Measurements from ENCODE around the gene PGAP1.

The PGAP1 gene

DNA sequence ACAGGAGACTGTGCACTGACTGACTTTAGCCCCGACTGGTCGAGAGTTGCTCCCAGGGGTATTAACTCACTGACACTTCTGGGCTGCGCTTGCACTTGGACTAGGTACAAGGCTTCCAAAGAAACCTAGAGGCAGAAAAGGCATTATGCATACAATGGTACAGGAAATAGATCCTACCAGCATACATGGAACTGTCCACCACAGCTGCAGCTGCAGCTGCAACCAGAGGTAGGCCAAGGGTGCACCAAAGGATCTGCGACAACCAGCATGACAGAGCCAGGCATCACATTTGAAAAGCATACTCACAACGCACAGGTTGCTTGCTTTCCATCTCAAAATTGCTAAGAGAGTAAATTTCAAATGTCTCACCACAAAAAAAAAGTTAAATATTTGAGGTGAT is 22.6 kb upstream of the PGAP1 start:
- Histone ChIP-seq H3K36me3 (ENCODE audit: insufficient read depth, low read length) (no peaks in the 10 kb centered on the region), H3K79me2 (ENCODE audit: insufficient read depth, low read length) (no peaks in the 10 kb centered on the region), H3K27me3 (ENCODE audit: insufficient read depth, low read length, poor library complexity) (no peaks in the 10 kb centered on the region), H3K27ac (ENCODE audit: low read length) (no peak overlapping the region), H4K20me1 (ENCODE audit: insufficient read depth, low read length) (no peaks in the 10 kb centered on the region), H3K9me3 (ENCODE audit: insufficient read depth, low read length, severe bottlenecking) (no peaks in the 10 kb centered on the region), H2AFZ (ENCODE audit: low read depth, low read length) (no peak overlapping the region), H3K4me1 (ENCODE audit: insufficient read depth, low read length) (peaks cover 4% of the 10 kb centered on the region; the same call in 1 of the 2 replicates), H3K4me3 (ENCODE audit: low read depth in 1 of 2, low read length in 2 of 2) (no peak overlapping the region), H3K9ac (ENCODE audit: low read depth, low read length) (no peak overlapping the region), H3K4me2 (ENCODE audit: insufficient read depth, low read length) (no peak overlapping the region)
- TF ChIP-seq EZH2 (IDR thresholded peaks at IDR 0.05; ENCODE audit: borderline replicate concordance, low read depth, low read length, severe bottlenecking) (no peak), CTCF (IDR thresholded peaks at IDR 0.05; ENCODE audit: borderline replicate concordance, extremely low read depth, low read length, poor library complexity, severe bottlenecking) (no peak)
- DNase-seq (peak; percentile 43), ATAC-seq (ENCODE audit: insufficient read depth, low read depth) (peak; percentile 82)

GRCh38 chr2:196944570-196944969 is 18.1 kb upstream of the PGAP1 start:
- H4K20me1 ChIP-seq (ENCODE audit: insufficient read depth, low read length), result no peaks in the 10 kb centered on the region
- ATAC-seq (ENCODE audit: insufficient read depth, low read depth), result peak; percentile 36; the same call in 1 of the 3 replicates
- TF ChIP-seq EZH2 (IDR thresholded peaks at IDR 0.05; ENCODE audit: borderline replicate concordance, low read depth, low read length, severe bottlenecking), result no peak
- no peak for TF ChIP-seq CTCF (IDR thresholded peaks at IDR 0.05; ENCODE audit: borderline replicate concordance, extremely low read depth, low read length, poor library complexity, severe bottlenecking)
- H3K79me2 ChIP-seq (ENCODE audit: insufficient read depth, low read length), result no peaks in the 10 kb centered on the region
- H3K4me1 ChIP-seq (ENCODE audit: insufficient read depth, low read length), result peaks cover 6% of the 10 kb centered on the region
- no peak overlapping the region for H3K9ac ChIP-seq (ENCODE audit: low read depth, low read length)
- no peaks in the 10 kb centered on the region for H3K9me3 ChIP-seq (ENCODE audit: insufficient read depth, low read length, severe bottlenecking)
- no peaks in the 10 kb centered on the region for H3K36me3 ChIP-seq (ENCODE audit: insufficient read depth, low read length)
- H3K27ac ChIP-seq (ENCODE audit: low read length), result no peak overlapping the region
- H2AFZ ChIP-seq (ENCODE audit: low read depth, low read length), result no peak overlapping the region
- H3K27me3 ChIP-seq (ENCODE audit: insufficient read depth, low read length, poor library complexity), result no peaks in the 10 kb centered on the region
- no peak overlapping the region for H3K4me3 ChIP-seq (ENCODE audit: low read depth in 1 of 2, low read length in 2 of 2)
- no peak for DNase-seq
- no peak overlapping the region for H3K4me2 ChIP-seq (ENCODE audit: insufficient read depth, low read length)

DNA sequence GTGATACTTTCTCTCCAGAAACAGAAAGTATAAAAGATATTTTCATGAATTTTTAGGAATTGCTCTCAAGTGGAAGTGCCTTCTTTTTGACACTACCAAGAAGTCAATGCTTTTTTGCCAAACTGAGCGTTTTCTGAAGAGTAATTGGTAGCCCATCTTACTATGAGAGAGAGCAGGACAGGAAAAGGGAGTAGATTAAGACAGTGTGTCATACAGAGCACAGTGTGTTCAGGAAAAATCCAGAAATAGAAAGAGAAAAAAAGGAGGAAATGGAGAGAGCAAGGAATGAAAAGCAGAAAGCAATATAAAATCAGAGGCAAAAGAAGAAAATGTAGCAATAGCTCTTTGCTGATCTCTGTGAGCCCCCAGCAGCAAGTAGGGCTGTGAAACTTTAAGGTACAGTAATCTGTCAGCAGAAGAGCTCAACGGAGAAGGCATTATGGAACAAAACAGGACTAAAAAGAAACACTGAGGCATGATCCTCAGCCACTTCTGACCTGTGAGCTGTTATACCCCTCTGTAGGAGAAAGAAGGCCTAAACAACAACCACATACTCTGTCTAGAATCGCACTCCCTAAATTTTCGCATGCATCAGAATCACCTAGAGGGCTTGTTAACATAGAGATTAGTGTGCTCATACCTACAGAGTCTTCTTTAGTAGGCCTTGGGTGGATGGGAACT is 15.0 kb upstream of the PGAP1 start:
- Histone ChIP-seq H3K4me3 (ENCODE audit: low read depth in 1 of 2, low read length in 2 of 2) (no peak overlapping the region), H3K79me2 (ENCODE audit: insufficient read depth, low read length) (no peaks in the 10 kb centered on the region), H3K4me2 (ENCODE audit: insufficient read depth, low read length) (no peak overlapping the region), H3K4me1 (ENCODE audit: insufficient read depth, low read length) (peaks cover 9% of the 10 kb centered on the region), H3K36me3 (ENCODE audit: insufficient read depth, low read length) (no peaks in the 10 kb centered on the region), H4K20me1 (ENCODE audit: insufficient read depth, low read length) (no peaks in the 10 kb centered on the region), H3K27me3 (ENCODE audit: insufficient read depth, low read length, poor library complexity) (no peaks in the 10 kb centered on the region), H3K9ac (ENCODE audit: low read depth, low read length) (no peak overlapping the region), H3K27ac (ENCODE audit: low read length) (no peak overlapping the region), H2AFZ (ENCODE audit: low read depth, low read length) (no peak overlapping the region), H3K9me3 (ENCODE audit: insufficient read depth, low read length, severe bottlenecking) (no peaks in the 10 kb centered on the region)
- no peak for TF ChIP-seq EZH2 (IDR thresholded peaks at IDR 0.05; ENCODE audit: borderline replicate concordance, low read depth, low read length, severe bottlenecking)
- TF ChIP-seq CTCF (IDR thresholded peaks at IDR 0.05; ENCODE audit: borderline replicate concordance, extremely low read depth, low read length, poor library complexity, severe bottlenecking), result no peak
- DNase-seq (no peak), ATAC-seq (ENCODE audit: insufficient read depth, low read depth) (no peak)

Data from DND-41 (cell line).